Smooth muscle cell (in vitro differentiated cells): Measurements from ENCODE around the gene ARR3. TPM values are rescaled to one million over a fixed set of nuclear protein-coding genes. Genes with fewer than 3 reads are reported as not detected.
"Not testable (repeated sequence)": the region's sequence is repeated elsewhere in the genome, so short reads cannot be mapped to it uniquely, and the experiment has no call there.

Experiments used
- DNase-seq: peaks from one replicate; lab custom pipeline; 2025; ENCODE audit not compliant: unreplicated experiment; lab: John Stamatoyannopoulos, UW
- H2AFZ ChIP-seq: fragments of 200-600 bp; sonication (generic); 2 replicates; pipeline ENCODE4 v1.6.0; 2016; ENCODE audit warnings: antibody characterized with exemption, low read depth, mild to moderate bottlenecking
- H3F3A ChIP-seq: fragments of 200-600 bp; sonication (generic); 2 replicates; pipeline ENCODE4 v1.6.0; 2017; ENCODE audit warnings: antibody characterized with exemption, low read depth
- H3K27ac ChIP-seq: fragments of 200-600 bp; sonication (generic); 2 replicates; pipeline ENCODE4 v1.5.1; 2016; ENCODE audit warnings: low read depth, mild to moderate bottlenecking
- H3K27me3 ChIP-seq: fragments of 200-600 bp; sonication (generic); 2 replicates; pipeline ENCODE4 v1.6.1; 2016; ENCODE audit warnings: low read depth, mild to moderate bottlenecking
- H3K36me3 ChIP-seq: fragments of 200-600 bp; sonication (generic); 2 replicates; pipeline ENCODE4 v1.5.1; 2016; ENCODE audit warnings: low read depth
- H3K4me1 ChIP-seq: fragments of 200-600 bp; sonication (generic); 2 replicates; pipeline ENCODE4 v1.5.1; 2016; ENCODE audit warnings: low read depth
- H3K4me2 ChIP-seq: fragments of 200-600 bp; sonication (generic); 2 replicates; pipeline ENCODE4 v1.6.0; 2016; ENCODE audit warnings: mild to moderate bottlenecking
- H3K4me3 ChIP-seq: fragments of 200-600 bp; sonication (generic); 2 replicates; pipeline ENCODE4 v1.5.1; 2016; ENCODE audit warnings: mild to moderate bottlenecking
- H3K79me2 ChIP-seq: fragments of 200-600 bp; sonication (generic); 2 replicates; pipeline ENCODE4 v1.6.0; 2016; ENCODE audit warnings: low read depth, mild to moderate bottlenecking
- H3K9ac ChIP-seq: fragments of 200-600 bp; sonication (generic); 2 replicates; pipeline ENCODE4 v1.6.0; 2016; ENCODE audit warnings: low read depth
- H3K9me3 ChIP-seq: fragments of 200-600 bp; sonication (generic); replicated peaks from 2 replicates; pipeline ENCODE4 v1.5.1; 2016; ENCODE audit warnings: low read depth
- H4K20me1 ChIP-seq: fragments of 200-600 bp; sonication (generic); 2 replicates; pipeline ENCODE4 v1.6.0; 2016; ENCODE audit warnings: low read depth
- WGBS: methylation state at CpG from one replicate; pipeline ENCODE4 v1.1.7; 2016; ENCODE audit warnings: low lambda C conversion rate; 5-methylcytosine and 5-hydroxymethylcytosine counted together
- polyA plus RNA-seq: library from polyadenylated mRNA; unstranded; fragments of >200 nt; fragmentation: Nextera tagmentation; extraction: Ambion mirVana; gene quantifications from 2 replicates; pipeline ENCODE4 v1.2.1, GENCODE V29; 2016
- total RNA-seq: library from RNA; depleted of rRNA; stranded (reverse); fragments of >200 nt; gene quantifications from 2 replicates; pipeline ENCODE4 v1.2.3, GENCODE V29; 2014
- TF ChIP-seq, protein P1 (sequence below): fragments of 200-600 bp; sonication (generic); IDR thresholded peaks from 2 replicates; pipeline ENCODE4 v1.5.1; 2017; ENCODE audit warnings: borderline replicate concordance, mild to moderate bottlenecking, antibody characterized with exemption; ENCODE audit not compliant: insufficient read depth, poor library complexity, severe bottlenecking

ARR3 gene
- total and polyA plus RNA-seq, 2 experiments from 2014 or later = not detected

GRCh38 chrX:70301716-70302115, 33.6 kb downstream of the ARR3 start:
- TF ChIP-seq, protein P1, sequence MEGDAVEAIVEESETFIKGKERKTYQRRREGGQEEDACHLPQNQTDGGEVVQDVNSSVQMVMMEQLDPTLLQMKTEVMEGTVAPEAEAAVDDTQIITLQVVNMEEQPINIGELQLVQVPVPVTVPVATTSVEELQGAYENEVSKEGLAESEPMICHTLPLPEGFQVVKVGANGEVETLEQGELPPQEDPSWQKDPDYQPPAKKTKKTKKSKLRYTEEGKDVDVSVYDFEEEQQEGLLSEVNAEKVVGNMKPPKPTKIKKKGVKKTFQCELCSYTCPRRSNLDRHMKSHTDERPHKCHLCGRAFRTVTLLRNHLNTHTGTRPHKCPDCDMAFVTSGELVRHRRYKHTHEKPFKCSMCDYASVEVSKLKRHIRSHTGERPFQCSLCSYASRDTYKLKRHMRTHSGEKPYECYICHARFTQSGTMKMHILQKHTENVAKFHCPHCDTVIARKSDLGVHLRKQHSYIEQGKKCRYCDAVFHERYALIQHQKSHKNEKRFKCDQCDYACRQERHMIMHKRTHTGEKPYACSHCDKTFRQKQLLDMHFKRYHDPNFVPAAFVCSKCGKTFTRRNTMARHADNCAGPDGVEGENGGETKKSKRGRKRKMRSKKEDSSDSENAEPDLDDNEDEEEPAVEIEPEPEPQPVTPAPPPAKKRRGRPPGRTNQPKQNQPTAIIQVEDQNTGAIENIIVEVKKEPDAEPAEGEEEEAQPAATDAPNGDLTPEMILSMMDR = no peak
- Histone ChIP-seq H3K27ac (no peak overlapping the region), H3K9me3 (no peaks in the 10 kb centered on the region), H3K36me3 (no peaks in the 10 kb centered on the region), H3K4me1 (no peaks in the 10 kb centered on the region), H3K4me2 (no peak overlapping the region), H4K20me1 (no peaks in the 10 kb centered on the region), H3K27me3 (no peaks in the 10 kb centered on the region), H3K4me3 (no peak overlapping the region), H3K9ac (no peak overlapping the region), H3K79me2 (no peaks in the 10 kb centered on the region), H2AFZ (no peak overlapping the region), H3F3A (no peaks in the 10 kb centered on the region)
- 86% methylated on average over 3 of the region's 3 CpGs for WGBS
- DNase-seq = no peak

DNA sequence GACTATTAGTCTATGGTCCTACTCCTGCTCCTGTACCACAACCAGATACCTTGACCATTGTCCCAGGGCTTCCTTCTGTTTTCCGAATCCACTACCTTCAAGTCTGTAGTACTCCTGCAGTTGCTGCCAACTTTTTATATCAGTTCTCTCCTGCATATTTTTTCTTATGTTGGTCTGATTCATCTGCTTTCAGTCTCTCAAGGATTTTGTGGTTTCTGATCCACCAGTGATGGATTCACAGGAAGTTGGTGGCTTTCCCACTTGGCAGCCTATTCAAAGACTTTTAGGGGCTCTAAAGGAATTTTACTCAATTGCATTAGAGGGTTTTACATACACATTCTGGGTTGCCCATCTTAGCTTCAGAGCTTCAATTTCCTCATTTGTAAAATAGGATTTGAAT, 45.4 kb downstream of the ARR3 start:
- H3K4me3 ChIP-seq = no peak overlapping the region
- no peaks in the 10 kb centered on the region for H3K79me2 ChIP-seq
- no peaks in the 10 kb centered on the region for H3K27me3 ChIP-seq
- no peaks in the 10 kb centered on the region for H3K9me3 ChIP-seq
- DNase-seq = no peak
- no peak overlapping the region for H3K4me2 ChIP-seq
- no peaks in the 10 kb centered on the region for H3K4me1 ChIP-seq
- H3K36me3 ChIP-seq = no peaks in the 10 kb centered on the region
- no peak overlapping the region for H2AFZ ChIP-seq
- WGBS = 95% methylated on average over 1 of the region's 1 CpG
- H3K27ac ChIP-seq = no peak overlapping the region
- no peak overlapping the region for H3K9ac ChIP-seq
- TF ChIP-seq, protein P1 = no peak
- H4K20me1 ChIP-seq = no peaks in the 10 kb centered on the region
- no peaks in the 10 kb centered on the region for H3F3A ChIP-seq

DNA sequence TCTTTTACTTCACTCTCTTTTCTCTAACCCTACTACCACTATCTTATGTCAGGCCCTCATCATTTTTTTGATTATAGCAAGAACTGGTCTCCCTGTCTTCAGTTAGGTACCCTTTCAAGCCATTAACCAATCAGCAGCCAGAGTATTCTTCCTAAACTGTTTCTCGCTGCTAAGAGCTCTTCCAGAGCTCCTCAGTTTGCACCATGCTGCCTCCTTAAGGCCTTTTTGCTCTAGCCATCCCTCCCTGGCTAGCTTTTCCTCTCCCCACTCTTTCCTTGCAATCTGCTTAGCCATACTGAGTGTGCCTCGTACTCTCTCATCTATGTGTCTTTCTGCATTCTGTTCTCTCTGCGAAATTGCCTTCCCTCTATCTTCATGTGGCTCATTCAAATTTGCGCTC, 54.6 kb downstream of the ARR3 start:
- Histone ChIP-seq H3K27ac (no peak overlapping the region), H3K4me3 (no peak overlapping the region), H3F3A (no peaks in the 10 kb centered on the region), H3K4me2 (no peak overlapping the region), H4K20me1 (no peaks in the 10 kb centered on the region), H2AFZ (no peak overlapping the region), H3K79me2 (no peaks in the 10 kb centered on the region), H3K27me3 (no peaks in the 10 kb centered on the region), H3K9ac (no peak overlapping the region), H3K4me1 (no peaks in the 10 kb centered on the region), H3K36me3 (no peaks in the 10 kb centered on the region), H3K9me3 (no peaks in the 10 kb centered on the region)
- WGBS = 95% methylated on average over 4 of the region's 4 CpGs
- TF ChIP-seq, protein P1 = no peak
- no peak for DNase-seq

DNA sequence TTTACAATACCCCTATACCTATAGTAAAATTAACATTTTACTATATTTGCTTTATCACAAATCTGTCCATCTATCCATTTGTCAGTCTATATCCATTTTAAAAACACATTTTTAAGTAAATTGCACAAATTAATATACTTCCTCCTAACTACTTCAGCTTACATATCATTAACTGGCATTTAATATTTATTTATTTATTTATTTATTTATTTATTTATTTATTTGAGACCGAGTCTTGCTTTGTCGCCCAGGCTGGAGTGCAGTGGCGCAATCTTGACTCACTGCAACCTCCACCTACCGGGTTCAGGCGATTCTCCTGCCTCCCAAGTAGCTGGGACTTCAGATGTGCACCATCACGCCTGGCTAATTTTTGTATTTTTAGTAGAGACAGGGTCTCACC, 55.5 kb downstream of the ARR3 start:
- H3K9ac ChIP-seq, H3K79me2 ChIP-seq, H3K27ac ChIP-seq, H3K4me3 ChIP-seq, H3K36me3 ChIP-seq, DNase-seq, H3K27me3 ChIP-seq, H3K4me1 ChIP-seq, H3F3A ChIP-seq, H3K9me3 ChIP-seq, H3K4me2 ChIP-seq, H4K20me1 ChIP-seq, H2AFZ ChIP-seq: not testable (repeated sequence)
- WGBS = 80% methylated on average over 6 of the region's 6 CpGs
